Small intestine (tissue), 7 donors: ENCODE data around the gene HSPA6. TPM values are rescaled to one million over a fixed set of nuclear protein-coding genes. Genes with fewer than 3 reads are reported as not detected.
"Not testable (repeated sequence)": the region's sequence is repeated elsewhere in the genome, so short reads cannot be mapped to it uniquely, and the experiment has no call there.

ENCODE experiments used
- DNase-seq, 2 donors: peaks; one replicate each; pipeline versions ENCODE4 v3.0.0 to v3.0.0-alpha.2; 2013
- FAIRE-seq: peaks from 2 replicates; lab custom pipeline; 2012; peaks lifted over from hg19 to GRCh38; lab: Jason Lieb, UNC
- H3K27ac ChIP-seq, 3 donors: one replicate each; pipeline ENCODE4 v1.5.1; 2013; ENCODE audit warnings: low read length in 2 of 3, mild to moderate bottlenecking in 2 of 3, control low read depth in 1 of 3, inconsistent platforms in 1 of 3, low read depth in 1 of 3, moderate library complexity in 1 of 3
- H3K27me3 ChIP-seq, 3 donors: one replicate each; pipeline ENCODE4 v1.6.1; 2013; ENCODE audit warnings: low read length in 3 of 3, inconsistent platforms in 1 of 3; ENCODE audit not compliant: control insufficient read depth in 3 of 3, insufficient read depth in 3 of 3
- H3K36me3 ChIP-seq, 3 donors: one replicate each; pipeline ENCODE4 v1.6.1; 2013; ENCODE audit warnings: low read length in 3 of 3, inconsistent platforms in 1 of 3, low read depth in 1 of 3, mild to moderate bottlenecking in 1 of 3, moderate library complexity in 1 of 3; ENCODE audit not compliant: control insufficient read depth in 3 of 3, insufficient read depth in 2 of 3
- H3K4me1 ChIP-seq, 3 donors: one replicate each; pipeline ENCODE4 v1.6.1; 2013; ENCODE audit warnings: low read length in 2 of 3, inconsistent platforms in 1 of 3, low read depth in 1 of 3, mild to moderate bottlenecking in 1 of 3, moderate library complexity in 1 of 3; ENCODE audit not compliant: control insufficient read depth in 3 of 3, insufficient read depth in 2 of 3
- H3K4me3 ChIP-seq, 3 donors: one replicate each; pipeline ENCODE4 v1.5.1; 2013; ENCODE audit warnings: low read length in 3 of 3, control low read depth in 1 of 3, inconsistent platforms in 1 of 3, low read depth in 1 of 3, mild to moderate bottlenecking in 1 of 3, moderate library complexity in 1 of 3
- H3K9me3 ChIP-seq, 2 donors: one replicate each; pipeline ENCODE4 v1.6.1; 2013; ENCODE audit warnings: low read depth in 1 of 2, low read length in 1 of 2; ENCODE audit not compliant: control insufficient read depth in 2 of 2, insufficient read depth in 1 of 2
- WGBS, 3 donors: extraction: QIAGEN DNeasy Blood & Tissue Kit; methylation state at CpG; one replicate each; pipeline ENCODE4 v1.1.7; 2013; 5-methylcytosine and 5-hydroxymethylcytosine counted together
- polyA plus RNA-seq, 4 donors: library from polyadenylated mRNA; stranded (reverse) in 3 of 4; unstranded in 1 of 4; fragments of 200-250 nt in 3 of 4; fragments of 120-200 nt in 1 of 4; gene quantifications; one replicate each; pipeline versions ENCODE4 v1.2.1 to v1.2.3, GENCODE V29; 2013
- donor health status: healthy with polysubstance abuse.
- donor health status: control.
- donor health status: control.
- donor health status: Bipolar disorder and iron deficiency.
- donor health status: healthy.

Gene HSPA6
- polyA plus RNA-seq, 4 donors: 0.22 to 1.6 (median 0.72) TPM

DNA sequence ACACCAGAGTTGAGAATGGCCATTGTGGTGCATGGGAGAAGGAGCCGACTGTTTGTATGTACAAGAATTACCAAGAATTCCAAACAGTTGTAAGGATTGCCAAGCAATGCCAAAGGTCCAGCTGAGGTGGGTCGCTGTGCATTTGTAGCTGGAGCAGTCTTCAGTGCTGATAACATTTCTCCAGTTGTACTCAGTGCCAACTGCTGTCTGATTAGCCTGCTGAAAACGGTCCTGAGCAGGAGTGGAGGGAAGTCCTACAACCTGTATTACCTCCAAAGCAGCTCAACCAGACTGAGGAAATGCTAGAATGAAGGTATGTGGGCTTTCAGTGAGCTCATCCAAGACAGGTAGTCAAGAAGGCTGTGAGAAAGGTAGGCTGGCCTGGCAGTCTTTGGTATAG lies 31.8 kb downstream of the HSPA6 start:
- FAIRE-seq, DNase-seq, H3K4me1 ChIP-seq, H3K9me3 ChIP-seq, H3K27ac ChIP-seq, H3K4me3 ChIP-seq, H3K36me3 ChIP-seq, H3K27me3 ChIP-seq: not testable (repeated sequence)
- 29 to 71% (median 58%) methylated on average over 3 of the region's 3 CpGs for WGBS, 3 donors

DNA sequence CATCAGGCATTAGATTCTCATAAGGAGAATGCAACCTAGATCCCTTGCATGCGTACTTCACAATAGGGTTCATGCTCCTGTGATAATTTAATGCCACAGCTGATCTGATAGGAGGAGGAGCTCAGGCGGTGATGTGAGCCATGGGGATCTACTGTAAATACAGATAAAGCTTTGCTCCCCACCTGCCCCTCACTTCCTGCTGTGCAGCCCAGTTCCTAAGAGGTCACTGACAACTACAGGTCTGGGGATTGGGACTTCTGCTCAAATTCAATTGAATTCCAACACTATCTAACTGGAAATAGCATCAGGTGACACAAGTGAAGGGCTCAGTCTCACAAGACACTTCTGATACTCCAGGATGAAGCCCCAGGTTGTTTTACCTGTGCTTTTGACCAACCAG lies 32.6 kb downstream of the HSPA6 start:
- H3K36me3 ChIP-seq, H3K9me3 ChIP-seq, DNase-seq, H3K27me3 ChIP-seq, FAIRE-seq, H3K4me1 ChIP-seq, H3K4me3 ChIP-seq, H3K27ac ChIP-seq: not testable (repeated sequence)
- 76 to 83% (median 79%) methylated on average over 1 to 2 of the region's 2 CpGs for WGBS, 3 donors

DNA sequence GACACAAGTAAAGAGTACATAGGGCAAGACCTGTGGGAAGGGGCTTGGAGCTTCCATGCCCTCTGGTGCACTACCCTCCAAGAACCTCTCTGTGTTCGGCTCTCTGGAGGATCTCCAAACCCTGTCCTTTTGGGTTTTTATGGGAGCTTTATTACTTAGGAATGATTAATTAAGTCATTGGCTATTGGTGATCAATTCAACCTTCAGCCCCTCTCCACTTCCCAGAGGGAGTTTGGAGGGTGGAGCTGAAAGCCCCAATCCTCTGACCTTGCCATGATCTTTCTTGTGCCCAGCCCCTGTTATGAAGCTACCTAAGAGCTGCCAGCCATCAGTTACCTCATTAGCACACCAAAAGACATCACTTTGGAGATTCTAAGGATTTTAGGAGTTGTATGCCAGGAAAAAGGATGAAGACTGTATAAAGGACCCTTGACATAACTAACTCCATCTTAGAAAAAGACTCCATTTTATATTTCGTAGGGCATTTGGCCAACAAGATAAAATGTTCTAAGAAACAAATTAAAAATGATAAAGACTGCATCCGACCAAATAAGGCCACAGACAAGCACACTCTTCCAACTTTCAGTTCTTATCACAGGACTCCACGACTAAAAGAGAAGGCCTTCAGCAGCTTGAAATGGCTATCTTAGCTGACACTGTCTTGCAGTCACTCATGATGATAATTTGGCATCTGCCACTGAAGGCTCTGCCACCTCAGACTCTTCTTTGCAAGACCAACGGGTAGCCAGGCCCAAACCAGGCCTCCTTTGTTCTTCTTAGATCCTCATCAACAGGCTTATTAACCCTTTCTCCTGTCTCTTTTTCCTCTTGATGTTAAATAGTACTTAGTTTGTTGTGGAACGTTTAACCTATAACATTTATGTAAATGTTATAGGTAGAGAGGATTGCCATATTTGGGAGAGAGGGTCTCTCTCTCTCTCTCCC lies 33.4 kb downstream of the HSPA6 start:
- 61 to 72% (median 70%) methylated on average over 5 to 6 of the region's 6 CpGs for WGBS, 3 donors
- H3K4me1 ChIP-seq, H3K27me3 ChIP-seq, DNase-seq, H3K4me3 ChIP-seq, H3K27ac ChIP-seq, H3K36me3 ChIP-seq, FAIRE-seq, H3K9me3 ChIP-seq: not testable (repeated sequence)

- H3K4me3 ChIP-seq, H3K36me3 ChIP-seq, H3K27me3 ChIP-seq, FAIRE-seq, H3K27ac ChIP-seq, H3K9me3 ChIP-seq, H3K4me1 ChIP-seq: not testable (repeated sequence)
- WGBS, 3 donors: 37 to 48% (median 39%) methylated on average over 4 of the region's 4 CpGs
- DNase-seq: peak in 1 of 2 donors; percentile 24
These were observed 36.8 kb downstream of the HSPA6 start for GRCh38 chr1:161560960-161561715.

- DNase-seq, FAIRE-seq, H3K27ac ChIP-seq: not testable (repeated sequence)
These were observed 38.1 kb downstream of the HSPA6 start for GRCh38 chr1:161562441-161562840.

DNA sequence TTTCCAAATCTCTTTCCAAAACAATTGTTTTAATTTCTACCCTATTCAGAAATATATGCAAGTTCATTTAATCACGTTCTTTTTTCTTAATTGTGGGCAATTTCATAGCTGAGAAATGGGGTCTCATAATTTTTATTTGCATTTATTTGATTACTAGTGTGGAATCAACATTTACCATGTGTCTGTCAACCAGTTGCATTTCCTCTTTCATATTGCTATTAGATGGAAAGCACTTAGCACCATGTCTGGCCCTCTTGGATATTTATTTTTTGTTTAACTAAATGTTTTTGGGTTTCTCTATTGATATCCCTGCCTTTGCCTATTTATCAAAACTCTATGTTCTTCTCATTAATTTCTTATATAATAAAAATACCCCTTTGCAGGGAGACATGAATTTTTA lies 39.2 kb downstream of the HSPA6 start:
- H3K9me3 ChIP-seq, H3K4me3 ChIP-seq, H3K4me1 ChIP-seq, FAIRE-seq, H3K27me3 ChIP-seq, DNase-seq, H3K36me3 ChIP-seq, H3K27ac ChIP-seq: not testable (repeated sequence)
- 62 to 70% (median 69%) methylated on average over 1 of the region's 1 CpG for WGBS, 3 donors

More at GRCh38 chr1:161562441-161562840, 38.1 kb downstream of the HSPA6 start:
- 73 to 83% (median 83%) methylated on average over 1 to 3 of the region's 3 CpGs for WGBS, 3 donors
- H3K27me3 ChIP-seq, H3K4me3 ChIP-seq, H3K9me3 ChIP-seq, H3K4me1 ChIP-seq, H3K36me3 ChIP-seq: not testable (repeated sequence)

- H3K27ac ChIP-seq, H3K4me3 ChIP-seq, DNase-seq, FAIRE-seq, H3K27me3 ChIP-seq, H3K9me3 ChIP-seq, H3K4me1 ChIP-seq, H3K36me3 ChIP-seq: not testable (repeated sequence)
- 93 to 100% (median 97%) methylated on average over 1 of the region's 3 CpGs for WGBS, 3 donors
These were observed 42.2 kb downstream of the HSPA6 start for GRCh38 chr1:161566602-161566960.

DNA sequence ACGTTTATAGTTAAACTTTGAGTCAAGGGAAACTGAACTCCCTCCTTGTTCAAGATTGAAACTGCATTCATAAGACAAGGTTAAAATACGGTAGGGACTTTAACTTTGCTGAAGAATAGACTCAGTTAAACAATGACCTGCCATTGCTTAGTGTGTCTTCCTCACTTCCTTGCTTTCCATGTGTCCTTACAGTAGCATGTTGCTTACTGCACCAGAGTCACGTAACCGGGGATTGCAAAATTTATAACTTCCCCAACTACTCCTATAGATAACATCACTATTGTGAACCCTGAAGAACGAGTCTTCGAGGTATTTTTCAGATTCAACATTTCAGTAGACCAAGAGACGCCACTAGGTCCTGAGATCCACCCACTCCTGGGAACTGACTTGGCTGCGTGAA lies 47.4 kb downstream of the HSPA6 start:
- H3K27me3 ChIP-seq, H3K9me3 ChIP-seq, H3K4me3 ChIP-seq, DNase-seq, H3K36me3 ChIP-seq, H3K27ac ChIP-seq, FAIRE-seq, H3K4me1 ChIP-seq: not testable (repeated sequence)
- WGBS, 3 donors: 60 to 79% (median 70%) methylated on average over 2 of the region's 8 CpGs
